Mesendoderm (in vitro differentiated cells): Measurements from ENCODE around the gene PLPPR1.

Experiments
- DNase-seq: peaks from one replicate; pipeline ENCODE4 v3.0.0; 2013
- H2AK5ac ChIP-seq: 2 replicates; pipeline ENCODE4 v1.6.1; 2013; ENCODE audit warnings: low read length, inconsistent platforms
- H2BK120ac ChIP-seq: 2 replicates; pipeline ENCODE4 v1.6.1; 2013; ENCODE audit warnings: low read depth, mild to moderate bottlenecking, low read length, moderate library complexity, mixed read lengths
- H2BK15ac ChIP-seq: replicated peaks from 2 replicates; pipeline ENCODE4 v1.6.1; 2013; ENCODE audit warnings: low read depth, mild to moderate bottlenecking, moderate library complexity
- H2BK5ac ChIP-seq: 2 replicates; pipeline ENCODE4 v1.6.1; 2013; ENCODE audit warnings: low read length, inconsistent platforms
- H3K18ac ChIP-seq: 2 replicates; pipeline ENCODE4 v1.6.1; 2013; ENCODE audit warnings: mild to moderate bottlenecking, low read length, mixed read lengths
- H3K23ac ChIP-seq: one replicate; pipeline ENCODE4 v1.6.1; 2013; ENCODE audit warnings: low read length
- H3K27ac ChIP-seq: 2 replicates; pipeline ENCODE4 v1.5.1; 2013; ENCODE audit warnings: low read depth, mild to moderate bottlenecking, inconsistent platforms, low read length, moderate library complexity
- H3K27me3 ChIP-seq: 2 replicates; pipeline ENCODE4 v1.6.1; 2013; ENCODE audit warnings: low read length, control low read depth, mild to moderate bottlenecking, inconsistent platforms; ENCODE audit not compliant: insufficient read depth, poor library complexity
- H3K36me3 ChIP-seq: 2 replicates; pipeline ENCODE4 v1.6.1; 2013; ENCODE audit warnings: low read length, inconsistent platforms; ENCODE audit not compliant: control insufficient read depth, insufficient read depth
- H3K4ac ChIP-seq: one replicate; pipeline ENCODE4 v1.6.1; 2013; ENCODE audit warnings: low read depth, mild to moderate bottlenecking, low read length, moderate library complexity
- H3K4me1 ChIP-seq: 2 replicates; pipeline ENCODE4 v1.6.1; 2013; ENCODE audit warnings: low read depth, low read length, inconsistent platforms; ENCODE audit not compliant: control insufficient read depth
- H3K4me2 ChIP-seq: 2 replicates; pipeline ENCODE4 v1.6.1; 2013; ENCODE audit warnings: low read length
- H3K4me3 ChIP-seq: 2 replicates; pipeline ENCODE4 v1.5.1; 2013; ENCODE audit warnings: mild to moderate bottlenecking, low read length
- H3K56ac ChIP-seq: one replicate; pipeline ENCODE4 v1.6.1; 2013; ENCODE audit warnings: low read length
- H3K79me1 ChIP-seq: 2 replicates; pipeline ENCODE4 v1.6.1; 2013; ENCODE audit warnings: low read length, inconsistent platforms
- H3K79me2 ChIP-seq: 2 replicates; pipeline ENCODE4 v1.6.1; 2013; ENCODE audit warnings: mild to moderate bottlenecking, low read length; ENCODE audit not compliant: control insufficient read depth, insufficient read depth
- H3K9ac ChIP-seq: 2 replicates; pipeline ENCODE4 v1.6.1; 2013; ENCODE audit warnings: low read length, inconsistent platforms
- H4K5ac ChIP-seq: one replicate; pipeline ENCODE4 v1.6.1; 2013; ENCODE audit warnings: low read length
- H4K8ac ChIP-seq: one replicate; pipeline ENCODE4 v1.6.1; 2013; ENCODE audit warnings: low read depth, mild to moderate bottlenecking, control low read depth, low read length, moderate library complexity
- WGBS: extraction: QIAGEN DNeasy Blood & Tissue Kit; methylation state at CpG from one replicate; pipeline ENCODE4 v1.1.7; 2013; ENCODE audit warnings: low lambda C conversion rate, missing lambda C conversion rate; ENCODE audit not compliant: insufficient coverage; ENCODE audit errors: extremely low coverage; 5-methylcytosine and 5-hydroxymethylcytosine counted together

The PLPPR1 gene

DNA sequence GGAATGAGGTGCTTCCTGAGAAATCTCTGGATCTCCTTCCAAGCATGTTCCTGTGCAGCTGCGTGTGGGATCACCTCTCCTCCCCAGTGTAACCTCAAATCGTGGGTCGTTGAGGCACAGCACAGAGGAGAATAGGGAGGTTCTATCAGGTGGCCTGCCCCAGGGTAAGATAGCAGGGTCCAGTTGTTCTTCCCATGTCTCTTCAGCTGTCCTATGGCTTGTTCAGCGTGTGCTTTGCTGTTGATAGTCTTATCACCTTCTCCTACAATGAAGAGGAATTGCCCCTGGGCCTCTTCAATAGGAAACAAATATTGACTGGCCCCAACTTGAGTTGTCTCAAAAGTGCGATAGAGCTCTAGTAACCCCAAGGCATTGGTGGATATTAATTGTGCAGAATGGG, 333.9 kb downstream of the PLPPR1 start:
- Histone ChIP-seq H3K27me3 (no peaks in the 10 kb centered on the region), H3K4me2 (no peak overlapping the region), H3K27ac (no peak overlapping the region), H3K18ac (no peak overlapping the region), H2AK5ac (no peak overlapping the region), H3K9ac (no peak overlapping the region), H3K23ac (no peak overlapping the region), H3K4me1 (no peaks in the 10 kb centered on the region), H4K8ac (no peak overlapping the region), H2BK120ac (no peak overlapping the region), H3K4me3 (no peak overlapping the region), H3K79me2 (no peaks in the 10 kb centered on the region), H4K5ac (peak overlapping the region; percentile 8), H2BK15ac (no peak overlapping the region), H3K79me1 (no peaks in the 10 kb centered on the region), H3K4ac (no peak overlapping the region), H3K36me3 (no peaks in the 10 kb centered on the region), H2BK5ac (no peak overlapping the region), H3K56ac (no peak overlapping the region)
- no peak for DNase-seq
- whole genome bisulfite sequencing: no CpG with 5 or more reads among the region's 5 CpGs

DNA sequence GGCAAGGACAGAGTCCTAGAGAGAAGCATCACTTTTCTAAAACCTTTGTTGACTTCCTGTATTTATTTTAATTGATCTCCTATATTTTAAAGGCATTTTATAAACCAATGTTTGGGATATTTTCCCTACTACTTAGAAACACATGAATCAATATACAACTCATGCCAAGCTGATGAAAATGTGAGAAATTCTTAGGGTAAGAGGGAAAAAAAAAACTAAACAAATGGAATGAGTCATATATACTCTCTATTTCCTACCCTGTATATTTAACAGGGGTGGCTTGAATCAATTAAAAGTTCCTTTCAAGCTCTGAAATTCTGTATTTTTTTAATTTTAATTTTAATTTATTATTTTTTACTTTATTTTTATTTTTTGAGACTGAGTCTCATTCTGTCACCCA, 336.7 kb downstream of the PLPPR1 start:
- no peak overlapping the region for H2BK5ac ChIP-seq
- H3K4me3 ChIP-seq: no peak overlapping the region
- H3K18ac ChIP-seq: no peak overlapping the region
- no peak overlapping the region for H2AK5ac ChIP-seq
- DNase-seq: no peak
- no peak overlapping the region for H4K8ac ChIP-seq
- no peak overlapping the region for H3K9ac ChIP-seq
- no peaks in the 10 kb centered on the region for H3K4me1 ChIP-seq
- no peak overlapping the region for H3K4ac ChIP-seq
- no peaks in the 10 kb centered on the region for H3K36me3 ChIP-seq
- no peak overlapping the region for H3K27ac ChIP-seq
- H3K27me3 ChIP-seq: no peaks in the 10 kb centered on the region
- no peak overlapping the region for H3K4me2 ChIP-seq
- no peak overlapping the region for H2BK120ac ChIP-seq
- no peak overlapping the region for H2BK15ac ChIP-seq
- H3K79me2 ChIP-seq: no peaks in the 10 kb centered on the region
- no peak overlapping the region for H3K56ac ChIP-seq
- no peak overlapping the region for H4K5ac ChIP-seq
- H3K23ac ChIP-seq: no peak overlapping the region
- no peaks in the 10 kb centered on the region for H3K79me1 ChIP-seq

DNA sequence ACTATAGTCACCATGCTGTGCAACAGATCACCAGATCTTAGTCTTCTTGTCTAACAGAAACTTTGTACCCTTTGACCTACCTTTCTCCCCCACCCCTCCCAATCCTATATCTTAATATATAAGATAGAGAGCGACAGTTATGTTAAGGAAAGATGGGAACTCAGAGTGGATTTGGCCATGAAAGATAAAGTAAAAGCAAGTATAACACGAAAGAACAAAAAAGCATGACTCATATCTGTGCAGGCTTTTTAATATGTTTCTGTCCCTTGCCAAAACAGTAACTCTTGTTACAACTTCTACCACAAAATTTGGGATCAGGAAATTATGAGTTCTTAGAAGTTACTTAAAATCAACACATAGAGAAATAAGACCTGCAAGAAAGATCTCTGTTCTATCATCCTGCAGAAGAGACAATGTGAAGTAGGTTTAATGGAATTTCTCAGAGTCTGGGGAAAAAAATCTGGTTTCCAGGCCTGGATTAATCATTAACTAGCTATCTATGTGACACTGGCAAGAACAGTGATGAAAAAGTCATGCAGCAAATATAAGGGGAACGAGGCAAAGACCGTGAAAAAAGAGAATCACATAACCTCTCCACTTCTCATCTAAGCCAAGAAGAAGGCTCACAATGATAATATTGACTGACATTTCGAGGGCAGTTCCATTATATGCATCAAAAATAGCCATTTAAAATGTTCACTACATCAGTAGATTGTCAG, 337.7 kb downstream of the PLPPR1 start:
- H4K5ac ChIP-seq: no peak overlapping the region
- H3K79me1 ChIP-seq: no peaks in the 10 kb centered on the region
- H2BK5ac ChIP-seq: no peak overlapping the region
- H3K4ac ChIP-seq: no peak overlapping the region
- H2BK15ac ChIP-seq: no peak overlapping the region
- no peak overlapping the region for H3K4me2 ChIP-seq
- H2BK120ac ChIP-seq: no peak overlapping the region
- H2AK5ac ChIP-seq: no peak overlapping the region
- DNase-seq: no peak
- H3K36me3 ChIP-seq: no peaks in the 10 kb centered on the region
- H3K27me3 ChIP-seq: no peaks in the 10 kb centered on the region
- no peak overlapping the region for H3K27ac ChIP-seq
- no peak overlapping the region for H3K9ac ChIP-seq
- no peak overlapping the region for H3K4me3 ChIP-seq
- no peak overlapping the region for H3K56ac ChIP-seq
- H3K18ac ChIP-seq: no peak overlapping the region
- H3K23ac ChIP-seq: no peak overlapping the region
- H3K4me1 ChIP-seq: no peaks in the 10 kb centered on the region
- H4K8ac ChIP-seq: no peak overlapping the region
- WGBS: no CpG with 5 or more reads among the region's 5 CpGs
- no peaks in the 10 kb centered on the region for H3K79me2 ChIP-seq

- Histone ChIP-seq H3K4me3 (no peak overlapping the region), H3K4ac (no peak overlapping the region), H3K79me2 (no peaks in the 10 kb centered on the region), H2AK5ac (no peak overlapping the region), H3K27me3 (no peaks in the 10 kb centered on the region), H3K4me1 (no peaks in the 10 kb centered on the region), H2BK120ac (no peak overlapping the region), H3K79me1 (no peaks in the 10 kb centered on the region), H3K56ac (no peak overlapping the region), H2BK15ac (no peak overlapping the region), H2BK5ac (no peak overlapping the region), H3K23ac (no peak overlapping the region), H3K27ac (no peak overlapping the region), H3K9ac (no peak overlapping the region), H3K18ac (no peak overlapping the region), H4K5ac (no peak overlapping the region), H3K4me2 (no peak overlapping the region), H3K36me3 (no peaks in the 10 kb centered on the region), H4K8ac (no peak overlapping the region)
- no peak for DNase-seq
- WGBS: no CpG with 5 or more reads among the region's 3 CpGs
Measured at GRCh38 chr9:101367323-101367722, 338.8 kb downstream of the PLPPR1 start.

DNA sequence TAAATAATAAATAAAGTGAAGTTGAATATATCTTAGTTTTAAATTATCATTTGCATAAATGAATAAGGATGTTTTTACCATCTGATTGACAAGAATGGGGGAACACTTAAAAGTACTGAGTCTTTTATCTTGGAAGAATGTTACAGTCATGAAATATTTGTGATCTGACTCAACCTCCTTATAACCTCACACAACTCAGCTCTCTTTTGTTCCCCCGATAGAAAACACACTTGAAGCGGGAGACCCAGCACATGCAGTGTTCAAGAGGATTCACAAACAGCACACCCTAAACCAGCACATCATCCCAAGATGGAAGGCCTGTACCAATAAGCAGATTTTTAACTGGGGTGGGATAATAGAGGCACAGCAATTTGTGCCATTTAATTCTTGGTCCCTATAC, 340.8 kb downstream of the PLPPR1 start:
- H3K79me2 ChIP-seq: no peaks in the 10 kb centered on the region
- no peak overlapping the region for H2BK5ac ChIP-seq
- no peaks in the 10 kb centered on the region for H3K27me3 ChIP-seq
- no peak overlapping the region for H3K4ac ChIP-seq
- no peak overlapping the region for H3K4me2 ChIP-seq
- H2AK5ac ChIP-seq: no peak overlapping the region
- H3K79me1 ChIP-seq: no peaks in the 10 kb centered on the region
- no peak overlapping the region for H4K8ac ChIP-seq
- no peak overlapping the region for H3K4me3 ChIP-seq
- DNase-seq: peak; percentile 33
- H3K27ac ChIP-seq: no peak overlapping the region
- no CpG with 5 or more reads among the region's 2 CpGs for WGBS
- no peak overlapping the region for H2BK120ac ChIP-seq
- no peak overlapping the region for H2BK15ac ChIP-seq
- H4K5ac ChIP-seq: no peak overlapping the region
- no peak overlapping the region for H3K23ac ChIP-seq
- no peaks in the 10 kb centered on the region for H3K36me3 ChIP-seq
- H3K56ac ChIP-seq: no peak overlapping the region
- H3K4me1 ChIP-seq: no peaks in the 10 kb centered on the region
- no peak overlapping the region for H3K9ac ChIP-seq
- H3K18ac ChIP-seq: no peak overlapping the region

- no peak overlapping the region for H3K4ac ChIP-seq
- H3K56ac ChIP-seq: no peak overlapping the region
- no peak overlapping the region for H2BK5ac ChIP-seq
- no peaks in the 10 kb centered on the region for H3K27me3 ChIP-seq
- H2BK15ac ChIP-seq: no peak overlapping the region
- no peak overlapping the region for H3K4me2 ChIP-seq
- DNase-seq: no peak
- no peak overlapping the region for H2AK5ac ChIP-seq
- H3K4me3 ChIP-seq: no peak overlapping the region
- WGBS: no CpG with 5 or more reads among the region's 2 CpGs
- no peaks in the 10 kb centered on the region for H3K79me2 ChIP-seq
- no peak overlapping the region for H4K8ac ChIP-seq
- H3K23ac ChIP-seq: no peak overlapping the region
- H3K79me1 ChIP-seq: no peaks in the 10 kb centered on the region
- H4K5ac ChIP-seq: no peak overlapping the region
- no peaks in the 10 kb centered on the region for H3K4me1 ChIP-seq
- no peak overlapping the region for H3K18ac ChIP-seq
- no peaks in the 10 kb centered on the region for H3K36me3 ChIP-seq
- no peak overlapping the region for H3K27ac ChIP-seq
- H2BK120ac ChIP-seq: no peak overlapping the region
- no peak overlapping the region for H3K9ac ChIP-seq
Measured at GRCh38 chr9:101369884-101370531, 341.5 kb downstream of the PLPPR1 start.
